ENCODE measurements around the gene PTPRS.

GRCh38 chr19:5308451-5309437, 31.9 kb downstream of the PTPRS start:
- TF ChIP-seq CTCF (IDR thresholded peaks at IDR 0.05; ENCODE audit: low read length): no peak
- TF ChIP-seq EZH2 (optimal IDR thresholded peaks at IDR 0.05; ENCODE audit: low read depth, low read length): no peak
- TF ChIP-seq EZH2phosphoT487 (IDR thresholded peaks at IDR 0.05; ENCODE audit: low read length): no peak

All from MM.1S (cell line).